ENCODE results near the gene OS9. TPM values are rescaled to one million over a fixed set of nuclear protein-coding genes. Genes with fewer than 3 reads are reported as not detected.

Gene OS9
- total RNA-seq, 1 donor from 2014 or later, result 102 TPM

GRCh38 chr12:57743769-57744168, 49.8 kb downstream of the OS9 start:
- intact Hi-C loops (cut with DNase I), result no loop called here
- ATAC-seq (ENCODE audit: poor library complexity), result no peak
- no peak for DNase-seq

GRCh38 chr12:57744194-57744776, 50.4 kb downstream of the OS9 start:
- intact Hi-C loops (cut with DNase I), result no loop called here
- DNase-seq, result peak; percentile 82
- ATAC-seq (ENCODE audit: poor library complexity), result peak; percentile 64

- intact Hi-C loops (cut with DNase I), result no loop called here
- DNase-seq (peak; percentile 98), ATAC-seq (ENCODE audit: poor library complexity) (peak; percentile 95)
Observed at GRCh38 chr12:57744777-57745484, 51.0 kb downstream of the OS9 start, which contains the start of gene TSPAN31. TSS of gene TSPAN31 (plus strand) at chr12:57745039. CDS start at chr12:57745155, 116 bp downstream.

- ATAC-seq (ENCODE audit: poor library complexity) (no peak), DNase-seq (no peak)
- intact Hi-C loops (cut with DNase I), result no loop called here
Observed at GRCh38 chr12:57745485-57745881, 51.6 kb downstream of the OS9 start.

GRCh38 chr12:57746025-57746424, 52.1 kb downstream of the OS9 start:
- no peak for ATAC-seq (ENCODE audit: poor library complexity)
- intact Hi-C loops (cut with DNase I), result no loop called here
- no peak for DNase-seq

- DNase-seq, result no peak
- no peak for ATAC-seq (ENCODE audit: poor library complexity)
- intact Hi-C loops (cut with DNase I), result no loop called here
Observed at GRCh38 chr12:57749061-57749460, 55.1 kb downstream of the OS9 start.

GRCh38 chr12:57750561-57751431, 56.9 kb downstream of the OS9 start:
- no peak for ATAC-seq (ENCODE audit: poor library complexity)
- DNase-seq, result no peak
- intact Hi-C loops (cut with DNase I), result no loop called here

- ATAC-seq (ENCODE audit: poor library complexity) (no peak), DNase-seq (no peak)
- intact Hi-C loops (cut with DNase I), result no loop called here
Observed at GRCh38 chr12:57751432-57751787, 57.5 kb downstream of the OS9 start.

- peak; percentile 90 for ATAC-seq (ENCODE audit: poor library complexity)
- intact Hi-C loops (cut with DNase I), result no loop called here
- DNase-seq, result peak; percentile 100
Observed at GRCh38 chr12:57751788-57752667, 58.1 kb downstream of the OS9 start, which contains the start of gene CDK4. TSS of gene CDK4 (minus strand) at chr12:57752310. CDS start at chr12:57751717, 593 bp downstream.

- intact Hi-C loops (cut with DNase I), result no loop called here
- ATAC-seq (ENCODE audit: poor library complexity) (no peak), DNase-seq (no peak)
Observed at GRCh38 chr12:57752668-57753000, 58.7 kb downstream of the OS9 start.

GRCh38 chr12:57753756-57754337, 59.9 kb downstream of the OS9 start:
- DNase-seq (no peak), ATAC-seq (ENCODE audit: poor library complexity) (no peak)
- intact Hi-C loops (cut with DNase I), result no loop called here

- DNase-seq (peak; percentile 67), ATAC-seq (ENCODE audit: poor library complexity) (peak; percentile 3)
- intact Hi-C loops (cut with DNase I), result no loop called here
Observed at GRCh38 chr12:57754411-57755193, 60.7 kb downstream of the OS9 start, which contains the start of gene MARCHF9. TSS of gene MARCHF9 (plus strand) at chr12:57755103. CDS start at chr12:57755529, 426 bp downstream.

- ATAC-seq (ENCODE audit: poor library complexity) (no peak), DNase-seq (no peak)
- intact Hi-C loops (cut with DNase I), result no loop called here
Observed at GRCh38 chr12:57755194-57755453, 61.2 kb downstream of the OS9 start.

- ATAC-seq (ENCODE audit: poor library complexity) (no peak), DNase-seq (no peak)
- intact Hi-C loops (cut with DNase I), result no loop called here
Observed at GRCh38 chr12:57755454-57756372, 61.8 kb downstream of the OS9 start.

- no peak for ATAC-seq (ENCODE audit: poor library complexity)
- intact Hi-C loops (cut with DNase I), result no loop called here
- DNase-seq, result no peak
Observed at GRCh38 chr12:57756406-57757341, 62.7 kb downstream of the OS9 start.

GRCh38 chr12:57757771-57758170, 63.8 kb downstream of the OS9 start:
- intact Hi-C loops (cut with DNase I), result no loop called here
- DNase-seq, result no peak
- ATAC-seq (ENCODE audit: poor library complexity), result no peak

Measured in Right ventricle myocardium superior (tissue), 1 donor.